PC-9 (cell line): ENCODE data around the gene ATP1A2. TPM values are rescaled to one million over a fixed set of nuclear protein-coding genes. Genes with fewer than 3 reads are reported as not detected.

Experiments used
- BruUV-seq: library from RNA; stranded (reverse); fragments of 400-500 nt; replicated peaks from 2 replicates; lab custom pipeline; 2021; lab: Mats Ljungman, UMichigan
- CTCF ChIA-PET: fragments of 300-600 bp; sonication (Branson Sonifier 250); formaldehyde crosslinking; loops from one replicate; lab custom pipeline; 2022; ENCODE audit warnings: antibody characterized with exemption; lab: Charles Lee
- POLR2A ChIA-PET: fragments of 300-600 bp; sonication (Branson Sonifier 250); formaldehyde crosslinking; loops from one replicate; lab custom pipeline; 2022; ENCODE audit warnings: antibody characterized with exemption; ENCODE audit not compliant: unreplicated experiment; lab: Charles Lee
- DNase-seq, 2 experiments: peaks; one replicate each; pipeline versions ENCODE4 v3.0.0 to v3.0.0-alpha.2; 2015 to 2022; ENCODE audit warnings: mixed read lengths in 1 of 2
- H2AFZ ChIP-seq: fragments of 200-600 bp; sonication (generic); 2 replicates; pipeline ENCODE4 v1.8.1; 2017; ENCODE audit warnings: antibody characterized with exemption
- H3F3A ChIP-seq: fragments of 200-600 bp; sonication (generic); 2 replicates; pipeline ENCODE4 v1.8.1; 2017; ENCODE audit warnings: antibody characterized with exemption, mild to moderate bottlenecking, low read depth; ENCODE audit not compliant: insufficient read depth
- H3K27ac ChIP-seq: fragments of 200-600 bp; sonication (generic); 2 replicates; pipeline ENCODE4 v1.6.1; 2016; ENCODE audit warnings: mixed run types
- H3K27me3 ChIP-seq: fragments of 200-600 bp; sonication (generic); 2 replicates; pipeline ENCODE4 v1.6.1; 2016; ENCODE audit warnings: low read depth, mixed run types; ENCODE audit not compliant: insufficient read depth
- H3K36me3 ChIP-seq: fragments of 200-600 bp; sonication (generic); 2 replicates; pipeline ENCODE4 v1.6.1; 2016; ENCODE audit warnings: low read depth, mixed run types
- H3K4me1 ChIP-seq: fragments of 200-600 bp; sonication (generic); replicated peaks from 2 replicates; pipeline ENCODE4 v1.6.1; 2016; ENCODE audit warnings: mixed run types; ENCODE audit not compliant: insufficient read depth
- H3K4me2 ChIP-seq: fragments of 200-600 bp; sonication (generic); 2 replicates; pipeline ENCODE4 v1.6.1; 2017; ENCODE audit warnings: mixed run types
- H3K4me3 ChIP-seq: fragments of 200-600 bp; sonication (generic); 2 replicates; pipeline ENCODE4 v1.6.1; 2016; ENCODE audit warnings: mixed run types
- H3K79me2 ChIP-seq: fragments of 200-600 bp; sonication (generic); 2 replicates; pipeline ENCODE4 v1.6.1; 2017; ENCODE audit warnings: low read depth, mixed run types
- H3K9me2 ChIP-seq: fragments of 200-600 bp; sonication (generic); 2 replicates; pipeline ENCODE4 v1.8.1; 2017; ENCODE audit warnings: mild to moderate bottlenecking; ENCODE audit not compliant: insufficient read depth
- H3K9me3 ChIP-seq: fragments of 200-600 bp; sonication (generic); 2 replicates; pipeline ENCODE4 v1.8.1; 2016; ENCODE audit warnings: low read depth; ENCODE audit not compliant: insufficient read depth
- H4K20me1 ChIP-seq: fragments of 200-600 bp; sonication (generic); 2 replicates; pipeline ENCODE4 v1.8.1; 2017; ENCODE audit not compliant: insufficient read depth
- CTCF ChIP-seq: fragments of 200-600 bp; sonication (generic); conservative IDR thresholded peaks from 2 replicates; pipeline ENCODE4 v1.6.1; 2017; ENCODE audit warnings: mixed run types, antibody characterized with exemption, mild to moderate bottlenecking, moderate library complexity
- EZH2 ChIP-seq: fragments of 200-600 bp; sonication (generic); IDR thresholded peaks from 2 replicates; pipeline ENCODE4 v1.8.0; 2017; ENCODE audit warnings: antibody characterized with exemption, low read depth
- intact Hi-C: fragments of 100-400 bp; cut with micrococcal nuclease; formaldehyde crosslinking; loops from one replicate; pipeline ENCODE4 v1.10.0; 2022; ENCODE audit not compliant: unreplicated experiment
- total RNA-seq: library from RNA; stranded (reverse); gene quantifications from 2 replicates; pipeline ENCODE4 v1.2.3, GENCODE V29; 2021

ATP1A2 gene
- total RNA-seq, 1 experiment from 2014 or later, result 1.1 TPM

DNA sequence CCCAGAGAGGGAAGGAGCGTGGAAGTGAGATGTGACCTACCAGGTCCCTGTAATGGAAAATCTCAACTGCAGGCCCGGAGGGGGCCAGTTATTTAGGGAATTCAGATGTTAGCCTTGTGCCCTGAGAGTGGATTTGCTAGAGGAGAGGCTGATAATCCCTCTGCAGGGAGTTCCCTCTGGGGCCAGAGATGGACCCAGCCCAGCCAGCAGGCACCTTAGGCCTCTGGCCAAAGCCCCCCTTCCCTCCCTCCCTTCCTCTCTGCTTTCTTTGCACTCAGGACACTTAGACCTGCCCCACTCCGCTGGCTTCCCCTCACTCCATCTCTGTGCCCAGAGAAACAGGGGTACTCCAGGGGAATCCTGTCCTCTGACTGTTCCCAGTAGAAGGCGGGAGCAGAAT lies 1.5 kb upstream of the ATP1A2 start:
- POLR2A ChIA-PET, result no interaction called here
- intact Hi-C loops, result loop anchor here (1.0 kb wide), 1 partner anchor 74 kb away; no protein-coding TSS in a partner anchor
- H3K4me2 ChIP-seq, result no peak overlapping the region

DNA sequence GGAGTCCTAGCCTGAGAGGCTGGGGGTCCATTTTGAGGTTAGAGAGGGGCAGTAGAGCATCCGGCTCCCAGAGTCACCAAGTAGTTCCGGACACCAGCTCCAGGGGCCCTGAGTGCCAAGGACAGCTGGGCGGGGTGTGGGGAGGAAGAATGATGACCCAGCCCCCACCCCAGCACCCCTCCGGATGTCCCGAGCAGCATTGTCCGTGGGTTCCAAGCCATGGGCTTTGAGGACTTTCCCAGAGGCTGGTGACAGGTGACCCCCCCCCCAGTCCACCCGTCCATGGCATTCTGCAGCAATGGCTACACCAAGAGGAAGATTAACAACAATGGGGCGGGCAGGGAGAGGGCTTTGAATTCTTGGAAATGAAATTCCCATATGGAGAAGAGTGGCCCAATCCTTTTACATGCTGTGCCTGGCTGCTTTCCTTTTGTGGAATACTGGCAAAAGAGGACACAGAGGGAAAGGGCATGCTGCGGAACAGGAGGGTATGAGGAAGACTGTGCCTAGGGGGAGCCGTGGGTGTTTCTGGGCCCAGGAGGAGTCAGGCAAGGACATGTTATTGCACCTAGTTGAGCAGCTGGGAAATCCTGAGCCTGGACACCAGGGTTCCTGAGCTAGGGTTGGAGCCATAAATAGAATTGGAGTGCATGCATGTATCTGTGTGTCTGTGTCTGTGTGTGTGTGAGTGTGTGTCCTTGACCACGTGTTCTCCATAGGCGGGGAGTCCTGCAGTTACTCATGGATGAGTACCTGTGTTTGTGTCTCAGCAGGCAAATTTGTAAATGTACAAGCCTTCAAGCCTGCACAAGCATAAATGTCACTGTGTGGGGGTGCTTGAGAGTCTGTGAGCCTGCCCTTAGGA lies 956 bp downstream of the ATP1A2 start:
- no peaks in the 10 kb centered on the region for H3K9me2 ChIP-seq
- CTCF ChIA-PET, result interaction anchor here (0.6 to 1.1 kb wide), 3 partner anchors 77 to 224 kb away, joined by 3 to 9 read pairs (median 3); no protein-coding TSS in a partner anchor
- H3K4me3 ChIP-seq, result no peak overlapping the region
- POLR2A ChIA-PET, result interaction anchor here (0.6 kb wide), 2 partner anchors 257 to 1273 kb away, joined by 3 read pairs; no protein-coding TSS in a partner anchor
- H4K20me1 ChIP-seq, result no peaks in the 10 kb centered on the region
- no peak overlapping the region for H3K4me2 ChIP-seq
- H3K9me3 ChIP-seq, result no peaks in the 10 kb centered on the region
- intact Hi-C loops, result no loop called here
- no peaks in the 10 kb centered on the region for H3K79me2 ChIP-seq
- no peak overlapping the region for H2AFZ ChIP-seq
- H3K4me1 ChIP-seq, result no peaks in the 10 kb centered on the region
- no peaks in the 10 kb centered on the region for H3K36me3 ChIP-seq
- no peak overlapping the region for H3K27ac ChIP-seq
- BruUV-seq, result no TSS peak
- TF ChIP-seq CTCF, result no peak
- no peak for TF ChIP-seq EZH2
- H3F3A ChIP-seq, result no peaks in the 10 kb centered on the region
- no peaks in the 10 kb centered on the region for H3K27me3 ChIP-seq
- no peak for DNase-seq

More for the DNA sequence above, 1.5 kb upstream of the ATP1A2 start:
- peaks cover 17% of the 10 kb centered on the region for H3K4me1 ChIP-seq
- no peaks in the 10 kb centered on the region for H3K79me2 ChIP-seq
- H3F3A ChIP-seq, result peaks cover 10% of the 10 kb centered on the region; the same call in 1 of the 2 replicates
- H4K20me1 ChIP-seq, result no peaks in the 10 kb centered on the region
- CTCF ChIA-PET, result no interaction called here
- no peaks in the 10 kb centered on the region for H3K36me3 ChIP-seq
- TF ChIP-seq CTCF, result no peak
- TF ChIP-seq EZH2, result no peak
- H3K9me3 ChIP-seq, result no peaks in the 10 kb centered on the region
- no peak for DNase-seq
- no peak overlapping the region for H3K27ac ChIP-seq
- H3K27me3 ChIP-seq, result no peaks in the 10 kb centered on the region
- no TSS peak for BruUV-seq
- no peak overlapping the region for H2AFZ ChIP-seq
- H3K9me2 ChIP-seq, result no peaks in the 10 kb centered on the region
- H3K4me3 ChIP-seq, result no peak overlapping the region

DNA sequence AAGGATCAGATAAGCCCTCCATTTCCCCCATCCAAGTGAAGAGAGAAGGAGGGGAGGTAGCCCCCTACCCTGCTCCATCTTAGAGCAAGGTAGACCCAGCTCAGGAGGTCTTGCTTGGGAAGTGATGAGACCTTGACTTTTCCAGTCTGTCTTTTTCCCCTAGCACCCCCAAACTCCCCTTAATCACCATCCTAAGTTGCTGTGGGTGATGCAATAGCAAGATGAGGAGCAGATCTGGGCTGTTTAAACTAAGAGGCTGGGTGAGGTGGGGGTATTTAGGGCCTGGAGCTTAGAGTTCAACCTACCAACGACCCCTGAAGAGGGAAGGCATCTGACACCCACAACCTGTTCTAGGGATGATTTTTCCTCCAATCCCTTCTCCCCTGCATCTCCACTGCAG lies 1.7 kb downstream of the ATP1A2 start:
- BruUV-seq, result no TSS peak
- DNase-seq, result no peak
- Histone ChIP-seq H3K79me2 (no peaks in the 10 kb centered on the region), H3K4me1 (no peaks in the 10 kb centered on the region), H3K36me3 (no peaks in the 10 kb centered on the region), H3F3A (no peaks in the 10 kb centered on the region), H3K4me2 (no peak overlapping the region), H3K9me3 (no peaks in the 10 kb centered on the region), H3K27me3 (no peaks in the 10 kb centered on the region), H4K20me1 (no peaks in the 10 kb centered on the region), H2AFZ (no peak overlapping the region), H3K27ac (no peak overlapping the region), H3K9me2 (no peaks in the 10 kb centered on the region), H3K4me3 (no peak overlapping the region)
- TF ChIP-seq CTCF, result no peak
- TF ChIP-seq EZH2, result no peak
- ChIA-PET CTCF (interaction anchor here (0.6 to 1.1 kb wide), 3 partner anchors 71 to 225 kb away, joined by 3 read pairs; no protein-coding TSS in a partner anchor), POLR2A (interaction anchor here (0.6 kb wide), 1 partner anchor 256 kb away, joined by 3 read pairs; no protein-coding TSS in a partner anchor)
- intact Hi-C loops, result no loop called here
